NCI-H226 (cell line): ENCODE measurements around the gene HOXD11.

Source experiments
- DNase-seq: peaks from one replicate; pipeline ENCODE4 v3.0.0-alpha.2; 2015

Gene HOXD11

DNA sequence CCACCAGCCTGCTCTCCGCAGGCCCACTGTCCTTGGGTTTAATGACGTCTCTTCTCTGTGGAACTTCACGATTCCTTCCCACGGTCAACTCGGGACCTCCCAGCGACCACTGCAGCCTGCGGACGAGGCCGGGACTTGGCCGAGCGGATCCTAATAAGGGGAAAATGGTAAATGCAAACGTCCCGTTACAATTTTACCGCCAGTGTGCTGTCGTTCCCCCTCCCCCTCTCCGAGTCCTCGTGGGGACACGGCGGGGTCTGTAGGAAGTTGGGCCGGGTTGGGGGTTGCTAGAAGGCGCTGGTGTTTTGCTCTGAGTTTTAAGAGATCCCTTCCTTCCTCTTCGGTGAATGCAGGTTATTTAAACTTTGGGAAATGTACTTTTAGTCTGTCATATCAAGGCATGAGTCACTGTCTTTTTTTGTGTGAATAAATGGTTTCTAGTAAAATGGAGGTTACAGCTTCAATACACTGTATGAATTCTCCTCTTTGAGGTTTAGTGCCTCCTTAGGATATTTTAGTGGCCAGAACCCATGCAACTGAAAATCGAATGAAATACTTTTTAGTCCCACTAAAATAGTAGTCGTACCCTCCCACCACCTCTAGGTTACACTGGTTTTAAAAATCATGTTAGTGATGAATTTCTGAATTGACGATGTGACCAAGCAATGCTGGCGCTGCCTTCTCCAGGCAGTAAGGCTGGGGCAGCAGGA is 2.3 kb downstream of the HOXD11 start:
- no peak for DNase-seq

DNA sequence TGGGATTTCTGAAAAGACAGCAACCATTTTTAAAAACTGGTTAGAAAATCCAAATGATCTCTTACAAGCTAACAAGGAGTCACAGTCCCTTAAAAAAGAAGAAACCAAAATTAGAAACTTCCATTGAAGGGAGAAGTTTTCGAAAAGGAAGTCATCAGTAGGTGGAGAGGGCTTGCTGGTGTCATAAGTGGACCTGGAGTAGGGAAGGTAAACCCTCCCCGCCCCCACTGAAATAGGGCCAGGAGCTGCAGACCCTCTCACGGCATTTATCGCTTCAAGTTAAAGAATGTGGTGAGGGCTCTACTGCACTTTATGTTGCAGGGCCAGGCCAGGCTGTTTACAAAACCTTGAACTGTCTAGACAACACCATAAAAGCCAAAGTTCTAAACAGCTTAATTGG is 2.9 kb downstream of the HOXD11 start:
- DNase-seq, result no peak

DNA sequence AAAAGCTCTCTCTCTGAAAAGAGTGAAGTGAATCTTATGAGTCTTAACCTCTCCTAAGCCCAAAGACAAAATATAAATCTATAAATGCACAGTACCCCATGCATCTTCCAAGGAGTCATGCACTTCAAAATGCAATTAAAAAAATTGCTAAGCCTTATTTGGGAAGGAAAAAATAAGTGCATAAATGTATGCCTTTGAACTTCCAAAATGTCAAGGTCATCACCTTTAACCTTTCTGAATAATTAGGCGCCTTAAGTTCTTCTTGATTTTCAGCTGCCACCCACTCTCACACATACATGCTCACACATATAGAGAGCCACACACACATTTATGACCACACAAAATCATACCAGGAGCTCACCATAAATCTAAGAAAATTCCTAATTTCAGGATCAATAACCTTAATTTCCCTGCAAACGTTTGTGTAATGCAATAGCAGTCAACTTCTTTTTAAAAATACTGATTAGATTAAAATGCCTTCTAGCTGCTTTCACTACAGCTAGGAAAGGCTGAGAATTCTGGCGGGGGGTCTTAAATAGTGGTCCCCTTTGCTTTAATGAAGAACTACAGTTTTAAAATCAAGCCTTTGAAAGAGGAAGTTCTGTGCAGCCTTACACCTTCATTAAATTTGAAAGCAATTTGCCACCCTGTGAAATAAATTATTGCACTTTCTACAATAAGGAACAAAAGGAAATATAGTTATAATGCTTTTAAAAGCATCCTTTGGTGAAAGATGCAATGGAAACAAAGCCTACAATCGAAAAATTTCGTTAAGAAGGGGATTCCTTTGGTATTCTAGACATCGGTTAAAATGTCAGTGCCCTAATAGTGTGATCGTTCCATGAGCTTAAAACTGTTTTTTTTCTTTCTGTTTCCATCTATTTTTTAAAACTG is 3.6 kb downstream of the HOXD11 start:
- DNase-seq, result no peak

DNA sequence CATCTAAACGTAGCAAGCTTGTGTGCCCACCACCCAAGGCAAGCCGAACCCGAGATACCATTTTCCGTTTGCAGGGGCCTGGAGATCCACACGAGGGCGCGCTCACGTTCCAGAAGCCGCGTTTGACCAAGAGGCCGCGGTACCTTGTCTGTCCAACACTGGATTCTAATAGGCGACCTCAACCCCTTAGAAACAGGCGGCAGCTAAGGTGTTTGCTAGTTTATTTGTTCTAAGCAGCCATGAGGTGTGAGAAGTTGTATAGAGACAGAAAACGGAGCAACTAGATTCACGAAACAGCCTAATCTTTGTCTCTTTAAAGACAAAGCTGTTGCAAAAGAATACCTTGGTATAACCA is 4.2 kb downstream of the HOXD11 start:
- DNase-seq, result peak; percentile 3

DNA sequence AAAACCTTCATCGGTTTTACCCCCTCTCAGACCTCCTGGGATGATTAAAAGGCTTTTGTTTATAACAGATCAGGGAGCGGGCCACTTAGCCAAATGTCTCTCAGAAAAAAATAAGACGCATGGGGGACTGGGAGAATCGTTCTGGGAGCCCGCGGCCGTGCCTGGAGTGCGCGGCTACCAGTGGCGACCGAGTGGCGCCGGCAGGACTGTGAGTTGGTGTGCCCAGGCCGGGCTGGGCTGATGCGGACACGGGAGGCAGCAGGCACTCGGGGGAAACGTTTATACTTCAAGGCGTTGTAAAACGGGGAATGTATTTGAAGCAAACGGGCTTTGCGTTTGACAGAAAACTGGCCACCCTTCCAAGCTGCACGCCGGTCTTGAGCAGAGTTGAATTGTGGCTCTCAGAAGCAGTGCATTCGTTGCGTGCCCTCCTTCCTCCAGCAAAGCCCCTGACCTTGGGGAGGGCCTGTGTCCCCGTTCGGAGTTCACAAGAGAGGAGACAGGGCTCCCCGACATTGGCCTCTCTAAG is 4.8 kb downstream of the HOXD11 start:
- DNase-seq, result no peak

DNA sequence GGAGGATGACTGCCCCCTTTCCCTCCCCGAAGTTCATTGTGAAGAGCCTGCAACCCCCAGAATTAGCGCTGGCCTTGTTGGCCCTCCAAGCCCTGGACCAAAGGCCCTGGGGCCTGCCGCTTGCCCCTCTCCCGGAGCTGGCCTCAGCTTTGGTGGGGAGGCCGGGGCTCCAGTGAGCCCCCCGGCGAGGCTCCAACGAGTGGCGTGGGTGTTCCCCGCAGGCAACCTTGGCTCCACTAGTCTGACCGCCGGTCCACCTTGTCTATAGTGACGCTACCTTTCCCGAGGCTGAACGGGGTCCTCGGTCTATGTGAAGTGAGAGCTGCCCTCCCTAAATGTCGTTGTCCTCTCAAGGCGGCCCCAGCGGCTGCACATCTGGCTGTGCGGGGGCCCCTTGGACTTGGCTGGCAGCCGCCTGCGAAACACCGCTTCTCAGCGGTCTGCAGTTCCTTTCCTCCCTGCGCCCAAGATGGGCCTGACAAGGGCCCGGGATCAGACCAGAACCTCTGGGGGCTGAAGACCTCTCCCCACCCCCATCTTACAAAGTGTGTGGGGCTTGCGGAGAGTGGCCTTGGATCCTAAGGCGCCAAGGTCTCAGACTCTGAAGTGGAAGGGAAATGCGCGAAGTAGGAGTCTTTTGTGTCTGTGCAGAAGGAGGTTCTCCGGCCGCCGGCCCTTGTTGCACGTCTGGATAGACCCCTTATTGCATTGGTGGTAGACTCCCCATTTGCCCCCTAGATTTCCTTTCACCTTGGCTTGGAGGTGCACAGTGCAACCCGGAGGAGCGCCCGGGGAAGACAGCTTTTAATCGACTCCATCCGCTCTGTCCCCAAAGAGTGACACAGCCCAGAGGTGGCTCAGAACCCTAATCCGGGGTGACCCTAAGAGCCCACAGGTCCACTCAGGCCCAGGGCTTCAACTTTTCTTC is 5.6 kb downstream of the HOXD11 start:
- no peak for DNase-seq

DNA sequence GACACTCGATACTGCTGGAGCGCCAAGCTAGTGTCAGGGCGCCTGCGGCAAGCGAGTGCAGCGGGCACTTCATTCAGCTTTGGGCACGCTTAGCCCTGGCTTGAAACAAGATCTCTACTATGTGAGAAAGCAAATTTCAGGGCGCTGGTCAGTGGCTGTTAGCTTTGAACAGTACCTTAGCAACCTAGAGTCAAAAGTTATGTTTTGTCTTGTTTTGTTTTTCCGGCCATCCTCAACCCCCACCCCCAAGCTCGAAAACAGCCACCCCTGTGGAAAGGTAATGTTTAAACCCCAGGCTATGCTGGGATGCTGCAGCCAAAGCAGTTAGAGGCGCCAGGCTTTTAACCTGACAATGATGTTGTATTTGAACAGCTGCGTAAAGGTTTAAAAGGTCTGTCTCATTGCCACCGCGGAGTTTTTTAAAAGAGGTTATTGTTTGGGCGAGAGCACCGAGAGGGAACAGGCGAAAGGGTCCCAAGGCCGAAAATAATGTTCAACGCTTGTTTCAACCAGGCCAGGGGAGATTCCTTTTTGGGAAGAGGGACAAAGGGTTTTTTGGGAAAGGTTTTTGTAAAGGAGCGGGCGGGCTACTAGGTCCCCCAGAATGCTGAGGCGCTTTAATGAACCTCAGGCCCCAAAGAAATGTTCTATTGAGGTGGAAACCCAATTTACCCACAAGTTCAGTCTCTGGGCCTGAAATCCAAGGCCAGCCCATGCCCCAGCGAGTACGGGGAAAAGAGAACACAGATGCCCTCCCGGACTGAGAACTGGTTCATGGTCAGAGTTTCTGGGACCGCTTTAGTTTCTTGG is 7.2 kb downstream of the HOXD11 start:
- DNase-seq, result no peak

DNA sequence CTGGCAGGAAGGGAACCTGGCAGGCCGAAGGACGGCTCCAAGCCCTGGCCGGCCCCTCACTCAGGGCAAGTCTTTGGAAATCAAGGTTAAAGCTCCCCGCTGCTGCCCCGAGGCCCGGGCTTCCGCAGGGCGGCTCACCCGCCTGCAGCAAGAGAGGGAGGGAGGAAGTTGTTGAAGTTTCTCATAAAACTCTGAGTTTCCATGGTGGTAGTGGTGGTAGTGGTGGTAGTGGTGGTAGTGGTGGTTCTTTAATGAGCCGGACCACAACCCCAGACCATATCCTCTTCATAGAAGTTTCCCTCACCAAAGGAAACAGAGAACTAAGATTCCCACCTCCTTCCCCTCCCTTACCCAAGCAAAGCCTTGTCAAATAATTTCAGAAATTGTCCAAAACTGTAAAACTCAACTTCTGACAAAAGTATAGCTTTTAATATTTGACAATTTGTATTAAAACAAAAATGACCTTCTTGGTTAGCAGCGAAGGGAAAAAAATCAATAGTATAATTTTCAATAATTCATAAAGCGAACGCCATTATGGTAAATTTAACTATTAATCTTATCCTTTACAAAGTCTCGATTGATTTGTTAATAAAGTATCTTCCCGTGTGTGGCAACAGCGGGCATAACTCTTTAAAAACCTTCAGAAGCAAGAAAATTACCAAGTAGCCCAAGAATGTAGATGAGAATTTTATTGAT is 8.0 kb downstream of the HOXD11 start:
- no peak for DNase-seq

DNA sequence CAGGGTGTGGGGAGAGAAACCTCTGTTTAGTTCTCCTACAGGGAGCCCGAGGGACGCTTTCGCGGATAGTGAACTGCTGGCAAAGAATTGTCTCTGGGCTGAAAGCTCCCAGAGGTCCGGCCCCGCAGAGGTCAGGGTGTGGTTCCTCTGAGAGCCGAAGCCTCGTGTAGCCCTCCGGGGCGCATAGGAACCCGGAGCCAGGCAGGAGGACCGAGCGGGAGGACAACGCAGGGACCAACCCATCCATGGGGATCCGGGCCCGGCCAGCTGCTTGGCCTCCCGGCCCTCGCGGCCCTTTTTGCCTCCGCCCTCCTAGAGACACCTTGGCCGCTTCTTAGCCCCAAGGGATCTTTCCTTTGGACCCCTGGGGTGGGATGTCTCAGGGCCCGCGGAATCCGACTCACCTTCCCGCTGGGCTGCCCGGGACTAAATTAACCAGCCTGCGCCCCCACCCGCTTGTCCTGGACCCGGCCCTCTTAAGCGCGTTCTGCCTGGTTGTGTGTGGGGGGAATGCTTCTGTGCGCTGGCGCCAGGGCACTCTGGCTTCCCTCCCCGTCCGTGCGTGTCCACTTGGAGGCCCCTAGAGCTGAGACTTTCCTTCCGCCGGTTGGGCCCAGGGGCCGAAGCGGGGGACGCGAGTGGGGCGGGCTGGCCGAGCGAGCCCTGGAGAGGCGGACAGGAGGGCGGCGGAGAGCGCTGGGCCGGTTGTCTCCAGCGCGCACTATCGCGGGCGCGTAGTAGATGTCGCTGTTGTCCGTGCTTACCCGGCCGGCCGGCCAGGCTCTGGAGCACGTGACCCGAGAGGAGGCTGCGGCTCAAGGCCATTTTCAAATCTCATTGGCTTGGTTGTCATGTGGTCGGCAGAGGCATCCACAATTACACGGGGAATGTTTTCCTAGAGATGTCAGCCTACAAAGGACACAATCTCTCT is 9.1 kb downstream of the HOXD11 start, which contains the start of gene HOXD10:
Gene HOXD10, plus strand, starts transcription at position 896 of the 931 bp plus-strand sequence. CDS start 56 bp downstream, outside the sequence.
- no peak for DNase-seq

DNA sequence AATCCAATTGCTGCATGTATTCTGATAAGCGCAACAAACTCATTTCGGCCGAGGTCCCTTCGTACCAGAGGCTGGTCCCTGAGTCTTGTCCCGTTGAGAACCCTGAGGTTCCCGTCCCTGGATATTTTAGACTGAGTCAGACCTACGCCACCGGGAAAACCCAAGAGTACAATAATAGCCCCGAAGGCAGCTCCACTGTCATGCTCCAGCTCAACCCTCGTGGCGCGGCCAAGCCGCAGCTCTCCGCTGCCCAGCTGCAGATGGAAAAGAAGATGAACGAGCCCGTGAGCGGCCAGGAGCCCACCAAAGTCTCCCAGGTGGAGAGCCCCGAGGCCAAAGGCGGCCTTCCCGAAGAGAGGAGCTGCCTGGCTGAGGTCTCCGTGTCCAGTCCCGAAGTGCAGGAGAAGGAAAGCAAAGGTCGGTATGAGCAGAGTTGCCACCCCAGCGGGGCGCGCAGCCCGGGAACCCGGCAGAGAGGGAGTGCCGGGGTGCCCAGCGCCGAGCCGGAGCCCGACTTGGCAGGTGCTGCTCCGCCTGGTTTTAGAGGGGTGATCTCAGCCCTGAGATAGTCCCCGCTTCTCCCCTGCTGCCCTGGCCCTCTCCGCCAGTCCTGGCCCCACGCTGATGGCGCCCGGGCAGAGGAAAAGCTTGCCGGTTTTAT is 10.2 kb downstream of the HOXD11 start:
- no peak for DNase-seq

DNA sequence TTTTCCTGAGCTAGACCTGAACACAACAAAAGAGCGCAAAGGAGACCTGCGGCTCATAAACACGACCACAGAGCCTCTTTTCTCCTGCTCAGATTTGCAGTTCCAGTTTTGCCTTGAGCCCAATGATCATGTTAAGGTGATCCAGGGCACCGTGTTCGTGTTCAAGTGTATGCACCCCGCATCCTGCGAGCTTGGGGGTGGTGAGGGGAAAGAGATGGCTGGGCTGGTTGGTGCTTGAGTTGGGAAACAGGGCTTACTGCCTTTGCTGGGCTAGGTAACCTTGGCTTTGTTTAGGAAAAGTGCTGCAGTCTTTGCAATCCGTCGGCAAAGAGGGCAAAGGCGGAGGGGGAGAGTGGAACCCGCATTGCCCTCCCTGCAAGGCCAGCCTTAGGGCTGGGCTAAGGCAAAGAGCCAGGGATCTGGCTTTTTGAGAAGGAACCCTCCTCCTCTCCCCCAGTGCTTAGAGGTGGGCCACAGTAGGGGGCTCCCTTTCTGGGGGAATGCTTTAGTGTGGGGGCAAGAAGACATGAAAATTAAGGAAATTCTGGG is 10.8 kb downstream of the HOXD11 start:
- no peak for DNase-seq

DNA sequence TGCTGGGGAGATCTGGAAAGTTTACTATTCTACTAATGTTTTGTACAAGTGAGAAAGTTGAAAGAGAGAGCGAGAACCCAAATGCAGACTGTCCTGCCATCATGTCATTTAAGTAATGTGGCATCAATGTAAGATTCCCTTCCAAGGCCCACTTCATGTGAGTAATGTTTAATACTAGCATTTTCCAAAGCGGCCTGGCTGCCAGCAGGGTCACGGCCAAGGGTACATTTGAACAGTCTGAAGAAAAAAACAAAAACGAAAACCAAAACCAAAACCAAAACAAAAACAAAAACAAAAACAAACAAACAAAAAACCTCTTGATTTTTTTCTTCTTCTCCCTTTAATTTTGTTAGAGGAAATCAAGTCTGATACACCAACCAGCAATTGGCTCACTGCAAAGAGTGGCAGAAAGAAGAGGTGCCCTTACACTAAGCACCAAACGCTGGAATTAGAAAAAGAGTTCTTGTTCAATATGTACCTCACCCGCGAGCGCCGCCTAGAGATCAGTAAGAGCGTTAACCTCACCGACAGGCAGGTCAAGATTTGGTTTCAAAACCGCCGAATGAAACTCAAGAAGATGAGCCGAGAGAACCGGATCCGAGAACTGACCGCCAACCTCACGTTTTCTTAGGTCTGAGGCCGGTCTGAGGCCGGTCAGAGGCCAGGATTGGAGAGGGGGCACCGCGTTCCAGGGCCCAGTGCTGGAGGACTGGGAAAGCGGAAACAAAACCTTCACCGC is 11.7 kb downstream of the HOXD11 start:
- no peak for DNase-seq

DNA sequence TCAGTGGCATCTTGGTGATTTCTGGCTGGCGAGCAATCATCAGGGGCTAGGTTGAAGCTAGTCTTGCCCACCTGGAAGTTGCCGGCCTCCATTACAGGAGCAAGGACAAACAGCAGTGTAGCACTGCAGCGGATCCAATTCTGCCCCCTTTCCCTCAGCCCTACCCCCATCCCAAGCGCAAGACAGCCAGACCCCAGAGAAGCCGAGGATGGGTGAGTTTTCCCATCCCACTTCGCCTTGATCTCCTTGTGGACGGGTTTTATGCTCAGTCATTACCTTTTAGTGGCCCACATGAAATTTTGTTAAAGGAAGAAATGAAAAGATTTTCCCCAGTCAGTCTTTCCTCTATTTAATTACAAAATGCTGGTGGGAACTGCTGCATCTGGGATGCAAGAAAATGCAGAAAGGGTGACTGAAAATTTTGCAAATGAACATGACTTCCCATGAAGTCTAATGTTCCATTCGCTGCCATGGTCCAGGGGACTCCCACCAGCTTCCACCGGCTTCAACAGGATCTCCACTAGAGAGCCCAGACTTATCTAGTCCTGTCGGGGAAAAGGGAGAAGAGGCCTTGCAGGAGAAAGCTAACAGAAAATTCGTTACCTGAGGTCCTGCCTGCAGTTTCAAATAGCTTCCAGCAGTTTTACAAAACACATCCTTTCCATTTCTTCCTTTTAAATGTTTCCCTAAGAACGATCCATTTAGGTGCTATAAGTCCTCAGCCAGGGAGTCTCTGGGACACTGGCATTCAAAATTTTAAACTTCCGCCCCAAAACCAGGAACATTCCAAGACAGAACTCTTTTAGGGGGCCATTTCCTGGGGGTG is 13.5 kb downstream of the HOXD11 start:
- no peak for DNase-seq

DNA sequence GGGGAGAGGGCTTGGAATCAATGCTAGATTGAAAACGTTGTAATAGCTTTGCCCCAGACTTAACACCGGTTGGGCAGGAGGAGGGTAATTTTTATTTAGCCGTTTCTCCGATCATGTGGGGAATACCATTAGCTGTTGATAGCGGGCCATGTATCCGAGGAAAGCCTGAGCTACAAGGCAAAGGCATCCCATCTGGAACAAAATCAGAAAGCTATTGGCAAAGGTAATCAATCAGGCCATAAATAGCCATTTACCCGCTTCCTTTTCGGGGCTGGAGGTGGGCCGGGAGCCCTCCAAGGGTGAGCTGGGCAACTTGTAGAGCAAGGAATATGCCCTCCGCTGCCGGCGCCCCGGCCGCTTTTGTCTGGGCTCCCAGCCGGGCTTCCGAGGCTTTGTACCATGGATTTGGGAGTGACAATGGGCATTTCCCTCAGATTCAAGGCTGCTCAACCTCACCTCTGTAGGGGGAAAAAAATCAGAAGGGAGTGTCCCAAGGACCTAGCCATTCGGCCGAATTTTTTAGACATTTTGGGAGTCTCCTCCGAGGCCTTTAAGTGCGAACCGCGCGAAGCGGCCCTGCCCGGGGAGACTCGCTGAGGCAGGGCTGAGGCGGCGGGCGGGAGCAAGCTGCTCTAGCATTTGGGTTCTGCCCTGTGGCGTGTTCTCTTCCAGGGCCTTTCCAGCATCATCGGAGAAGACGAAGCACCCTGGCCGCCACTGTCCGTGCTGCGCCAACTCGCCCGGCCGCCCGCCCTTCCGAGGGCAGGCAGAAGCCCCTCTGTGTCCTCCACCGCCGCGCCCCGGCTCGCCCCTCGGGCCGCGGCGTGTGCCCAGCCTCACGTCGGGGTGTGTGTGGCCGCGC is 14.3 kb downstream of the HOXD11 start:
- no peak for DNase-seq

DNA sequence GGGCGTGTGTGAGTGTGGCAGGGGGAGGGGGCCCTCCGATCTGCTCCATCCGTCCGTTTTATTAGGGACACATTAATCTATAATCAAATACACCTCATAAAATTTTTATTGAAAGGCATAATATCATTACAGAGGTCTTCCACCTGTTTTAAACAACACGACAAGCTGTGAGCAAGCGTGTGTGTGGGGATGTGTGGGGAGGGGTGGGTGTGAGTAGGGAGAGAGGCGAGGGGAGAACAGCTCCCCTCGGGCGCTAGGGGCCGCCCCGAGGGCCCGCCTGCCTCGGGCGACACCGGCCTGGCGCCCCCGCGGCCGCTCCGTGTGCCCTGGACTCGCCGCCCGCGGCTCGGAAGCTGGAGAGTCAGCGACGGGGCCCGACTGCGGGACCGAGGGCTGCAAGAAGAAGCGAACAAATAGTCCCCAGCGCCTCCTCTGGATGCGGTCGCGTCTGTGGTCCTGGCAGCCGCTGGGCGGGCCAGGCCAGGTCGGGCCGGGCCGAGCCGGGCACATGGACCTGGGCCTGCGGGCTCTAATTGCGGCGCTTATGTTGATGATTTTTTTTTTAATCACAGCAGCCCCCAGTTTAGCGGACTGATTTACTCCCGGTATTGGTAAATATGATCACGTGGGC is 15.1 kb downstream of the HOXD11 start:
- DNase-seq, result no peak
